Measurements from ENCODE around the gene SLC5A2. TPM values are rescaled to one million over a fixed set of nuclear protein-coding genes. Genes with fewer than 3 reads are reported as not detected.
A peak's percentile ranks its signal among the peaks of the same experiment; 100 is the strongest.

Gene SLC5A2
- total RNA-seq, 1 donor from 2014 or later = not detected

DNA sequence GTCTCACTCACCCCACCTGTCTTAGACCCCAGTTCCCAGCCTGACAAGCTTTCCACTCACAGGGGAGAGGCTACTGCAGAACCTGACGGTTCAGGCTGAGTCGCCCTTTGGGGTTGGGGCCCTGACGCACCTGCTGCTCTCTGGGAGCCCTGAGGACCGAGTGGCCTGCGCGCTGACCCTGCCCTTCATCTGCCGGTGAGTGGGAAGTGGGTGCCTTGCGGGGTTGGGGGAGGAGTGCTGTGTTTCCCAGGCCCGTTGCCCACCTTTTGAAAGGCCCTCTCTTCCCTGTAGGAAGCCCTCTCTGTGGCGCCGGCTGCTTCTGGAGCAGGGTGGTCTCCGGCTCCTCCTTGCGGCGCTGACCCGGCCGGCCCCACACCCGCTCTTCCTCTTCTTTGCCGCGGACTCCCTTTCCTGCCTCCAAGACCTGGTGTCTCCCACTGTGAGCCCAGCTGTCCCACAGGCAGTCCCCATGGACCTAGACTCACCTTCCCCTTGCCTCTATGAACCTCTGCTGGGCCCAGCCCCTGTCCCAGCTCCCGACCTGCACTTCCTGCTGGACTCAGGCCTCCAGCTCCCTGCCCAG lies 17.0 kb upstream of the SLC5A2 start:
- peaks cover 14% of the 10 kb centered on the region for H3K4me1 Mint-ChIP-seq (ENCODE audit: unreplicated experiment)
- no peaks in the 10 kb centered on the region for H3K27me3 Mint-ChIP-seq (ENCODE audit: unreplicated experiment)
- no peak overlapping the region for H3K27ac Mint-ChIP-seq (ENCODE audit: unreplicated experiment)
- DNase-seq (ENCODE audit: extremely low spot score, unreplicated experiment) = no peak
- no peak overlapping the region for H3K4me3 Mint-ChIP-seq (ENCODE audit: unreplicated experiment)
- peaks cover 25% of the 10 kb centered on the region for H3K36me3 Mint-ChIP-seq (ENCODE audit: unreplicated experiment)
- TF ChIP-seq, protein P1, sequence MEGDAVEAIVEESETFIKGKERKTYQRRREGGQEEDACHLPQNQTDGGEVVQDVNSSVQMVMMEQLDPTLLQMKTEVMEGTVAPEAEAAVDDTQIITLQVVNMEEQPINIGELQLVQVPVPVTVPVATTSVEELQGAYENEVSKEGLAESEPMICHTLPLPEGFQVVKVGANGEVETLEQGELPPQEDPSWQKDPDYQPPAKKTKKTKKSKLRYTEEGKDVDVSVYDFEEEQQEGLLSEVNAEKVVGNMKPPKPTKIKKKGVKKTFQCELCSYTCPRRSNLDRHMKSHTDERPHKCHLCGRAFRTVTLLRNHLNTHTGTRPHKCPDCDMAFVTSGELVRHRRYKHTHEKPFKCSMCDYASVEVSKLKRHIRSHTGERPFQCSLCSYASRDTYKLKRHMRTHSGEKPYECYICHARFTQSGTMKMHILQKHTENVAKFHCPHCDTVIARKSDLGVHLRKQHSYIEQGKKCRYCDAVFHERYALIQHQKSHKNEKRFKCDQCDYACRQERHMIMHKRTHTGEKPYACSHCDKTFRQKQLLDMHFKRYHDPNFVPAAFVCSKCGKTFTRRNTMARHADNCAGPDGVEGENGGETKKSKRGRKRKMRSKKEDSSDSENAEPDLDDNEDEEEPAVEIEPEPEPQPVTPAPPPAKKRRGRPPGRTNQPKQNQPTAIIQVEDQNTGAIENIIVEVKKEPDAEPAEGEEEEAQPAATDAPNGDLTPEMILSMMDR (IDR thresholded peaks at IDR 0.05) = no peak
- no peaks in the 10 kb centered on the region for H3K9me3 Mint-ChIP-seq (ENCODE audit: unreplicated experiment)

DNA sequence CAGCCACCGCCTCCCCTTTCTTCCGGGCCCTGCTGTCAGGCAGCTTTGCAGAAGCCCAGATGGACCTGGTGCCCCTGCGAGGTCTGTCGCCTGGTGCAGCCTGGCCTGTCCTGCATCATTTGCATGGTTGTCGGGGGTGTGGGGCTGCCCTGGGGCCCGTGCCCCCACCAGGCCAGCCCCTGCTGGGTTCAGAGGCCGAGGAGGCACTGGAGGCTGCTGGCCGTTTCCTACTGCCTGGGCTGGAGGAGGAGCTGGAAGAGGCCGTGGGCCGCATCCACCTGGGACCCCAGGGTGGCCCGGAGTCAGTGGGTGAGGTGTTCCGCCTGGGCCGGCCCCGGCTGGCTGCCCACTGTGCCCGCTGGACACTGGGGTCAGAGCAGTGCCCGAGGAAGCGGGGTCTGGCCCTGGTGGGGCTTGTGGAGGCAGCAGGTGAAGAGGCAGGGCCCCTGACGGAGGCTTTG lies 16.5 kb upstream of the SLC5A2 start:
- H3K4me1 Mint-ChIP-seq (ENCODE audit: unreplicated experiment) = peaks cover 16% of the 10 kb centered on the region
- H3K9me3 Mint-ChIP-seq (ENCODE audit: unreplicated experiment) = no peaks in the 10 kb centered on the region
- H3K36me3 Mint-ChIP-seq (ENCODE audit: unreplicated experiment) = peaks cover 25% of the 10 kb centered on the region
- DNase-seq (ENCODE audit: extremely low spot score, unreplicated experiment) = no peak
- TF ChIP-seq, protein P1 (IDR thresholded peaks at IDR 0.05) = no peak
- H3K4me3 Mint-ChIP-seq (ENCODE audit: unreplicated experiment) = no peak overlapping the region
- H3K27me3 Mint-ChIP-seq (ENCODE audit: unreplicated experiment) = no peaks in the 10 kb centered on the region
- H3K27ac Mint-ChIP-seq (ENCODE audit: unreplicated experiment) = no peak overlapping the region

DNA sequence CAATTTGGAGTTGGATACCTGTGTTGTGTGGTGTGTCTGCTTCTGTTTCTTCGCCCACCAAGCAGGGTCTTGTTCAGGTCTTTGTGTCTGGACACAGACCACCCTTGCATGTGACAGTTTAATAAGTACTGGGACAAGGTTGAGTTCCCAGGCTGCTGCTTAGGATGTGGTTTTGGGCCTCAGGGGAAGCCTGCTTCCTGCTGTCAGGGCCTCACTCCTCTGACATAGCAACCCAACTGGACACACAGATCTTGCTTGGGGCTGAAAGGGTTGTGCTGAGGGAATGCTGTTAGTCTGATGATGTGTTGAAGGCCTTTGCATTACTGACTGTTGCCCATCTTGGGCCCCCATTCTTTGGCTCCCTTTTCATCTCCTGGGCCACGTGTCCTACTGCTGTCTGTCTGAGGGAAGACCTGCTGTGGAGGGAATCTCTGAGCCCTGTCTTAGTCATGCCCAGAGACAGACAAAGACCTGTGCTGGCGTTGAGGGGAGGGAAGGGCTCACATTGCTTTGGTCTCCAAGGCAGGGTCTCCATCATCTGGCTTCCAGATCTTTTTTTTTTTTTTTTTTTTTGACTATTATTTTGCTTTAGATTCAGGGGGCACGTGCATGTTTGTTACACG lies 15.7 kb upstream of the SLC5A2 start:
- no peaks in the 10 kb centered on the region for H3K27me3 Mint-ChIP-seq (ENCODE audit: unreplicated experiment)
- H3K4me1 Mint-ChIP-seq (ENCODE audit: unreplicated experiment) = peaks cover 20% of the 10 kb centered on the region
- no peak for DNase-seq (ENCODE audit: extremely low spot score, unreplicated experiment)
- peaks cover 25% of the 10 kb centered on the region for H3K36me3 Mint-ChIP-seq (ENCODE audit: unreplicated experiment)
- no peak overlapping the region for H3K27ac Mint-ChIP-seq (ENCODE audit: unreplicated experiment)
- TF ChIP-seq, protein P1 (IDR thresholded peaks at IDR 0.05) = no peak
- no peaks in the 10 kb centered on the region for H3K9me3 Mint-ChIP-seq (ENCODE audit: unreplicated experiment)
- H3K4me3 Mint-ChIP-seq (ENCODE audit: unreplicated experiment) = no peak overlapping the region

DNA sequence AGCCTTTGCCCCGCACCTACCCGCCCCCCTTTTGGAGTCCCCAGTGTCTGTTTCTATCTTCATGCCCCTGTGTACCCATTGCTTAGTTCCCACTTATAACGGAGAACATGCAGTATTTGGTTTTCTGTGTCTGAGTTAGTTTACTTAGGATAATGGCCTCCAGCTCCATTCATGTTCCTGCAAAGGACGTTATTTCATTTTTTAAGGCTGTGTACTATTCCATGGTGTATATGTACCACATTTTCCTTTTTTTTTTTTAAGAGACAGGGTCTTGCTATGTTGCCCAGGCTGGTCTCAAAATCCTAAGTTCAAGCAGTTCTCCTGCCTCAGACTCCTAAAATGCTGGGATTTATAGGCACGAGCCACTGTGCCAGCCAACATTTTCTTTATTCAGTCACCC lies 15.1 kb upstream of the SLC5A2 start:
- H3K27ac Mint-ChIP-seq (ENCODE audit: unreplicated experiment) = no peak overlapping the region
- TF ChIP-seq, protein P1 (IDR thresholded peaks at IDR 0.05) = no peak
- no peak overlapping the region for H3K4me3 Mint-ChIP-seq (ENCODE audit: unreplicated experiment)
- DNase-seq (ENCODE audit: extremely low spot score, unreplicated experiment) = no peak
- peaks cover 26% of the 10 kb centered on the region for H3K4me1 Mint-ChIP-seq (ENCODE audit: unreplicated experiment)
- no peaks in the 10 kb centered on the region for H3K27me3 Mint-ChIP-seq (ENCODE audit: unreplicated experiment)
- H3K36me3 Mint-ChIP-seq (ENCODE audit: unreplicated experiment) = peaks cover 21% of the 10 kb centered on the region
- H3K9me3 Mint-ChIP-seq (ENCODE audit: unreplicated experiment) = no peaks in the 10 kb centered on the region

DNA sequence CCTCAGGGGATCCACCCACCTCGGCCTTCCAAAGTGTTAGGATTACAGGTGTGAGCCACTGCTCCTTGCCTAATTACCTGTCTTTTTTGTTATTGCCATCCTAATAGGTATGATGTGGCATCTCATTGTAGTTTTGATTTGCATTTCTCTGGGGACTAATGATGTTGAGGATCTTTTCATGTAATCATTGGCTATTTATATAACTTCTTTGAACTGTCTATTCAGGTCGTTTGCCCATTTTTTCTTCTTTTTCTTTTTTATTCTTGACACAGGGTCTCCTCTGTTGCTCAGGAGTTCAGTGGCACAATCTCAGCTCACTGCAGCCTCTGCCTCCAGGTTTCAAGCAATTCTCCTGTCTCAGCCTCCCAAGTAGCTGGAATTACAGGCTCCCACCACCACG lies 12.3 kb upstream of the SLC5A2 start:
- TF ChIP-seq, protein P1 (IDR thresholded peaks at IDR 0.05) = no peak
- Mint-ChIP-seq H3K36me3 (ENCODE audit: unreplicated experiment) (peaks cover 16% of the 10 kb centered on the region), H3K4me1 (ENCODE audit: unreplicated experiment) (peaks cover 38% of the 10 kb centered on the region), H3K4me3 (ENCODE audit: unreplicated experiment) (no peak overlapping the region), H3K27me3 (ENCODE audit: unreplicated experiment) (no peaks in the 10 kb centered on the region), H3K27ac (ENCODE audit: unreplicated experiment) (peak overlapping the region; percentile 96), H3K9me3 (ENCODE audit: unreplicated experiment) (no peaks in the 10 kb centered on the region)
- no peak for DNase-seq (ENCODE audit: extremely low spot score, unreplicated experiment)

Data from osteocyte (in vitro differentiated cells).